SK-N-SH (cell line): ENCODE measurements around the gene GGPS1. TPM values are rescaled to one million over a fixed set of nuclear protein-coding genes. Genes with fewer than 3 reads are reported as not detected.
A peak's percentile ranks its signal among the peaks of the same experiment; 100 is the strongest.
"Not testable (repeated sequence)": the region's sequence is repeated elsewhere in the genome, so short reads cannot be mapped to it uniquely, and the experiment has no call there.

ENCODE experiments used
- CTCF ChIA-PET: fragments of 300-600, 350-600 bp; formaldehyde crosslinking; extraction: SDS; loops from one replicate; lab custom pipeline; 2021; lab: Yijun Ruan, JAX
- POLR2A ChIA-PET: fragments of 350-600 bp; sonication (Branson Sonifier 250); formaldehyde crosslinking; extraction: SDS; loops from one replicate; lab custom pipeline; 2020; ENCODE audit warnings: antibody characterized with exemption, inconsistent platforms; lab: Yijun Ruan, JAX
- DNase-seq: peaks from one replicate; pipeline ENCODE4 v3.0.0; 2012
- H2AFZ ChIP-seq: fragments of 200-600 bp; sonication (generic); 2 replicates; pipeline ENCODE4 v1.8.1; 2016; ENCODE audit warnings: antibody characterized with exemption, mild to moderate bottlenecking, low read depth
- H3F3A ChIP-seq: fragments of 200-600 bp; sonication (generic); replicated peaks from 2 replicates; pipeline ENCODE3; 2016; ENCODE audit warnings: antibody characterized with exemption, mild to moderate bottlenecking; ENCODE audit not compliant: insufficient read depth
- H3K27ac ChIP-seq, 2 experiments: fragments of 200-500 bp in 1 of 2; fragments of 200-600 bp in 1 of 2; sonication (Bioruptor generic) in 1 of 2; sonication (generic), shearing (Covaris generic) in 1 of 2; 2 replicates each; pipeline versions ENCODE4 v1.5.1 to v1.6.1; 2014 to 2016; ENCODE audit warnings: low read depth in 2 of 2, inconsistent platforms in 1 of 2, low read length in 1 of 2, mild to moderate bottlenecking in 1 of 2, mixed read lengths in 1 of 2
- H3K27me3 ChIP-seq: fragments of 200-600 bp; sonication (generic), shearing (Covaris generic); 2 replicates; pipeline ENCODE4 v1.6.1; 2016; ENCODE audit warnings: mixed run types; ENCODE audit not compliant: insufficient read depth
- H3K36me3 ChIP-seq, 2 experiments: fragments of 200-500 bp in 1 of 2; fragments of 200-600 bp in 1 of 2; sonication (Bioruptor generic) in 1 of 2; sonication (generic) in 1 of 2; replicated peaks in 1 of 2; 2 replicates each; pipeline versions ENCODE3 to v1.5.1; 2014 to 2016; ENCODE audit warnings: low read length in 1 of 2, mild to moderate bottlenecking in 1 of 2; ENCODE audit not compliant: insufficient read depth in 2 of 2, control insufficient read depth in 1 of 2
- H3K4me1 ChIP-seq, 2 experiments: fragments of 200-500 bp in 1 of 2; fragments of 200-600 bp in 1 of 2; sonication (Bioruptor generic) in 1 of 2; sonication (generic), shearing (Covaris generic) in 1 of 2; 2 replicates each; pipeline versions ENCODE4 v1.5.1 to v1.6.1; 2014 to 2016; ENCODE audit warnings: low read depth in 1 of 2, low read length in 1 of 2, mixed run types in 1 of 2; ENCODE audit not compliant: insufficient read depth in 2 of 2, control insufficient read depth in 1 of 2
- H3K4me2 ChIP-seq: fragments of 200-600 bp; sonication (generic), shearing (Covaris generic); 2 replicates; pipeline ENCODE4 v1.6.1; 2017; ENCODE audit warnings: mixed run types
- H3K4me3 ChIP-seq, 2 experiments: fragments of 200-500 bp in 1 of 2; fragments of 200-600 bp in 1 of 2; sonication (Bioruptor generic) in 1 of 2; sonication (generic), shearing (Covaris generic) in 1 of 2; 2 replicates each; pipeline versions ENCODE4 v1.5.1 to v1.8.1; 2014 to 2016; ENCODE audit warnings: low read depth in 2 of 2, inconsistent platforms in 1 of 2, low read length in 1 of 2, mild to moderate bottlenecking in 1 of 2, mixed read lengths in 1 of 2, moderate library complexity in 1 of 2
- H3K79me2 ChIP-seq: fragments of 200-600 bp; sonication (generic); 2 replicates; pipeline ENCODE4 v1.8.1; 2017; ENCODE audit warnings: mild to moderate bottlenecking; ENCODE audit not compliant: insufficient read depth
- H3K9ac ChIP-seq: fragments of 200-600 bp; sonication (generic); 2 replicates; pipeline ENCODE4 v1.6.1; 2017; ENCODE audit warnings: mixed run types
- H3K9me2 ChIP-seq: fragments of 200-600 bp; sonication (generic); 2 replicates; pipeline ENCODE4 v1.6.1; 2017; ENCODE audit warnings: mixed run types
- H3K9me3 ChIP-seq: fragments of 200-600 bp; sonication (generic); 2 replicates; pipeline ENCODE4 v1.6.1; 2017; ENCODE audit warnings: mixed run types, mild to moderate bottlenecking, moderate library complexity
- H4K20me1 ChIP-seq: fragments of 200-600 bp; sonication (generic); 2 replicates; pipeline ENCODE4 v1.6.1; 2017; ENCODE audit warnings: mild to moderate bottlenecking, mixed run types; ENCODE audit not compliant: insufficient read depth
- ELF1 ChIP-seq: IDR thresholded peaks from 2 replicates; pipeline ENCODE4 v1.4.0; 2012
- GABPA ChIP-seq: IDR thresholded peaks from 2 replicates; pipeline ENCODE4 v1.4.0; 2012; ENCODE audit warnings: low read depth, mild to moderate bottlenecking
- IRF3 ChIP-seq: fragments of 150-350 bp; IDR thresholded peaks from 2 replicates; pipeline ENCODE4 v1.6.1; 2016; ENCODE audit warnings: mild to moderate bottlenecking, low read depth, low read length
- SMC3 ChIP-seq: IDR thresholded peaks from 2 replicates; pipeline ENCODE4 v1.6.1; 2012; ENCODE audit warnings: low read depth, low read length, improper control_type of control experiment
- WGBS: methylation state at CpG from one replicate; pipeline ENCODE4 v1.1.6; 2017; ENCODE audit warnings: low lambda C conversion rate; 5-methylcytosine and 5-hydroxymethylcytosine counted together
- polyA plus RNA-seq, 3 experiments: library from polyadenylated mRNA; depleted of rRNA; stranded (reverse); fragments of >200 nt; gene quantifications; 2 replicates each; pipeline ENCODE4 v1.2.3, GENCODE V29; 2012

The GGPS1 gene
- polyA plus RNA-seq, 1 of the 3 experiments (the other 2 are of a cell fraction) = 15.7 TPM

GRCh38 chr1:235304549-235305451 is 23.6 kb upstream of the GGPS1 start (continued):
- no peak for TF ChIP-seq IRF3

- Histone ChIP-seq H3K36me3 (peaks cover 0 to 8% of the 10 kb centered on the region in 2 experiments), H3K27ac (peak overlapping the region in 1 of 2 experiments; percentile 39; a peak in 2 of 4 replicates), H3K4me2 (no peak overlapping the region), H2AFZ (no peak overlapping the region), H3K9me3 (no peaks in the 10 kb centered on the region), H4K20me1 (peaks cover 82% of the 10 kb centered on the region), H3K27me3 (no peaks in the 10 kb centered on the region), H3K9ac (no peak overlapping the region), H3K79me2 (peaks cover 96% of the 10 kb centered on the region), H3F3A (peaks cover 15% of the 10 kb centered on the region), H3K9me2 (no peaks in the 10 kb centered on the region), H3K4me1 (peaks cover 0 to 10% of the 10 kb centered on the region in 2 experiments; a peak in 2 of 4 replicates), H3K4me3 (no peak overlapping the region)
- WGBS = 94% methylated on average over 7 of the region's 7 CpGs
- no peak for TF ChIP-seq GABPA
- no peak for TF ChIP-seq ELF1
- no peak for TF ChIP-seq SMC3
- no peak for DNase-seq
- CTCF ChIA-PET = interaction anchor here (0.7 kb wide), 1 partner anchor 17 kb away, joined by 4 read pairs; no protein-coding TSS in a partner anchor
- POLR2A ChIA-PET = no interaction called here
Observed at GRCh38 chr1:235307158-235308124, 20.9 kb upstream of the GGPS1 start.

- DNase-seq, H3K4me2 ChIP-seq, H3K36me3 ChIP-seq, H3K4me1 ChIP-seq, CTCF ChIA-PET, H3K27me3 ChIP-seq, H3K9me2 ChIP-seq, H2AFZ ChIP-seq, H3K9me3 ChIP-seq, H3K4me3 ChIP-seq, H3K27ac ChIP-seq, POLR2A ChIA-PET, H3K9ac ChIP-seq, H3F3A ChIP-seq: not testable (repeated sequence)
- Histone ChIP-seq H4K20me1 (peaks cover 82% of the 10 kb centered on the region), H3K79me2 (peaks cover 96% of the 10 kb centered on the region)
- WGBS = no CpG with 5 or more reads among the region's 32 CpGs
Observed at GRCh38 chr1:235309206-235309605, 19.2 kb upstream of the GGPS1 start.
